HG03135 (cell line): ENCODE measurements around the gene WT1.
"Not testable (repeated sequence)": the region's sequence is repeated elsewhere in the genome, so short reads cannot be mapped to it uniquely, and the experiment has no call there.

Experiments
- ATAC-seq: cut with Tn5 transposase; IDR thresholded peaks from one replicate; pipeline ENCODE4 v1.9.1; 2021; ENCODE audit warnings: mild to moderate bottlenecking, moderate library complexity; ENCODE audit not compliant: unreplicated experiment

The WT1 gene

GRCh38 chr11:32435511-32435941 is at the start of gene WT1:
Gene WT1 (minus strand): TSS chr11:32435539.
- ATAC-seq, result no peak

- ATAC-seq, result no peak
Measured at GRCh38 chr11:32479291-32479690, 44.0 kb upstream of the WT1 start.

- no peak for ATAC-seq
Measured at GRCh38 chr11:32478277-32478731, 43.0 kb upstream of the WT1 start.

- ATAC-seq, result no peak
Measured at GRCh38 chr11:32473282-32473909, 38.1 kb upstream of the WT1 start.

GRCh38 chr11:32472226-32472625 is 36.9 kb upstream of the WT1 start:
- no peak for ATAC-seq

DNA sequence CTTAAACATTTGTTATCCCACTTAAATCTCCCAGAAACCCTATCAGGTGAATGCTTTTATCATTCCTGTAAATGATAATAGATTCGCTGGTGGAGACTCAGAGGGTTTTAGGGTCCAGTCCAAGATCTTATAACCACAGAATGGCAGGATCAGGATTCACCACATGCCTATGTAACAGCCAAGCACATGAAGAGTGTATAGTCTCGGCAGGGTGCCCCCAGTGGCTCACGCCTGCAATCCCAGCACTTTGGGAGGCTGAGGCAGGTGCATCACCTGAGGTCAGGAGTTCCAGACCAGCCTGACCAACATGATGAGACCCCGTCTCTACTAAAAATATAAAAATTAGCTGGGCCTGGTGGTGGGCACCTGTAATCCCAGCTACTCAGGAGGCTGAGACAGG is 36.2 kb upstream of the WT1 start:
- not testable (repeated sequence) for ATAC-seq

DNA sequence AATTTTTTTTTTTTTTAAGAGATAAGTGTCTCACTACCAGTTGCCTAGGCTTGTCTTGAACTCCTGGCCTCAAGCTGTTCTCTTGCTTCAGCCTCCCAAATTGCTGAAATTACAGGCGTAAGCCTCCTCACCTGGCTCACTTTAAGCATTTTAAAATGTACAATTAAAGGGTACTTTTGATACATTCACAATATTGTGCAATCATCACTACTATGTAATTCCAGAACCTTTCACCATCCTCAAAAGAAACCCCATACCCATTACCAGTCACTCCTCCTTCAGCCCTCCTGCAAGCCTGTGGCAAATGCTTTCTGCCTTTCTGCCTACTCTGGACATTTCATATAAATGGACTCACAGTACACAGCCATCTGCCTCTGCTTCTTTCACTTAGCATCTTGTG is 34.5 kb upstream of the WT1 start:
- ATAC-seq, result no peak

DNA sequence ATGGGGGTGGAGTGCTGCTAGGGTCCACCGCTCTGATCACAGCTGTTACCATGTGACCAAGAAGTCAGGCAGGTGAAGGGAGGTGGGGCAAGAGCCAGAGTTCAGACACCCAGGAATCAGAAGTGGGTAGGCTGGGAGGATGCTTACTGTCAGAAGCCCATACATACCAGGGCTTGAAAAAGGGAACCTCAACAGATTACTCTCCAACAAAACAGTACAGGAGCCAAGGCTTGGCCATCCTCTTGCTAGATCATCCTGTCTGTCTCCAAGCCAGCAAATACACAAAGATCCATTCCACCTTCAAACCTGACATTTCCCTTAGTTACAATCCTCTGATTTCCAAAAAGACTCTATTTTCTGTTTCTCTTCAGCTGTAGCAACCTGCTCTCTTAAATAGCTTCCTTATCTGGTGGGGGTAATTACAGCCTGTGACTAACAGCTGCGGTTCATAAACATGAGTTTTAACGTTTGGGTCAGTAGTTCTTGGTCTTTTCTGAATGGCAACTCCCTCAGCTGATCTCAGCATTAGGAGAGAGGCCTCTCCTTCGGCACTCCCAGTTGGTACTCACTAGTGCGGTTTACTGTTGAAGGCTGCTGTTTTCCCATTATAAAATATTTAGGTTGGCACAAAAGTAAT is 31.1 kb upstream of the WT1 start:
- no peak for ATAC-seq

- ATAC-seq, result no peak
Measured at GRCh38 chr11:32464078-32464477, 28.7 kb upstream of the WT1 start.

DNA sequence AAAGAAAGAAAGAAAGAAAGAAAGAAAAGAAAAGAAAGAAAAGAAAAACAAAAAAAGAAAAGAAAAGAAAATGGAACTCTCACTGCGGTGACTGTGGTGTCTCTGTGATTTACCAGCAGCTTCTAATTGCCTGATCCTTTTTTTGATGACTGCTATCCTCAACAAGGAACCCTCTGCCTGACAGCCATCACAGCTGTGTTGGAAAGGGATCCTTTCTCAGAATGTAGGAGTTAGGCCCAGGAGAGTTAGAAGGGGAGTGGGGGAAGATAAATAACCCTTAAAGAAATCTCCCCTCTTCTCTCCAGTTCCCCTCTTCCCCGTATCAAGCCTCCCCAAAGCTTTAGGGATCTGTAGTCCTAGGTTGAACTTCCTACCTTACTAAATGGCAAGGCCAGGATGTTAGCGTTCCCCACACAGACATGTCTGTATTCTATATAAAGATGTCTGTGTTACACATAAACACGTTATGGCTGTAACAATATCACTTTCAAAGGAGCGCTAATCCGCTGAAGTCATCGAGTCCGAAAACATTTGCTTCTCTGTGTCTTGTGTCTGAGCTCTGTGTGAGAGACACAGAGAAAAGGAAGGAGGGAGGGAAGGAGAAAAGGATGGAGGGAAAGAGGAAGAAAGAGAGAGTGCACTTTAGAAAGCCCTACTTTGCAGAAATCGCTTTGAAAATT is 26.8 kb upstream of the WT1 start:
- ATAC-seq, result no peak

DNA sequence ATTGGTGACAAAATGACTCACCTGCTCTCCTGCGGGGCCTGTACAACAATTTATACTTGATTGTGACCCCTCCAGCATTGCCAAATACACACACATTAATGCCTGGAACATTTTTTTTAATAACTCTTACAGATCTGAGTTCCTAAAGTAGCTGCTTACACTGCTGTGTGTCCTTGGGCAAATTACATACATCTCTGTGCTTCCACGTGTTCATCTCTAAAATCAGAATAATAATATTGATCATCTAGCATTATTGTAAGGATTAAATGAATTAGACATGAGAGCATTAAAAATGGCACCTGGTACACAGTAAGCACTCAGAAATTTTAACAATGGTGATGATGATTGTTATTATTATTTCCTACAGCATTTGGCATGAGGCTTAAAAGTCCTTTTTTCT is 21.5 kb upstream of the WT1 start:
- no peak for ATAC-seq

DNA sequence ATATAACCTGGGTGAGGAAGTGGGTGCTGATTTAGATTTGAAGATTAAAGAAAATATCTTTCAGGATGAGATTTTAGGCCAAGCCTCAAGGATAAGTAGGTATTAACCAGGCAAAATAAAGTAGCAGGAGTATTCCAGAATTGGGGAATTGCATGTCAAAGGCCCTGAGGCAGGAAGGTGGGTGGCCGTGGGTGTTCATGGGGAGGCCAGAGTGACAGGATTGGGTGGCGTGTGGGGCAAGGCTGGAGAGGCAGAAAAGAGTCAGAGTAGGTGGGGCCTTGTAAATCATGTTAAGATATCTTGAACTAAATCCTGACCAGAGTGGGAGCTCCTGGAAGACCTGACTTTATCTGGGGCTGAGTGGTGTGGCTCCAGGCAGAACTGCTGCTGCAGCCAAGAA is 19.7 kb upstream of the WT1 start:
- ATAC-seq, result no peak

GRCh38 chr11:32451808-32452207 is 16.5 kb upstream of the WT1 start:
- ATAC-seq, result no peak

DNA sequence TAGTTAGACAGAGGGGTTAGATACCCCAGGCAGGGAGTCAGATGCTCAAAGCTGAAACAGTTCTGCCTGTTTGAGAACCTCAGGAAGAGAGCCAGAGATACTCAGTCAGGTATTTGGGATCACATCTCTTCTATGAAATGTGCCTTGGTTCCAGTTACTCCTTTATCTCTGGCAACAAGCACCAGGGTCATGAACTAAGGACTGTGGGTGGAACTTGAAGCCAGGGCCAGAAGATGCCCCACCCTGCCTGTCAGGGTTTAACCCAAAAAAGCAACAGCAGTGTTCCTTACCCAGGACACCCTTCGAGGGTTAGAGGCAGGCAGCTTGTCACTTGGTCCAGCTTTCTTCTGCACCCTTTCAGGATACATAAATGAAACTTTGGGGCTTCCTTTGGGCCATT is 15.0 kb upstream of the WT1 start:
- no peak for ATAC-seq

GRCh38 chr11:32448232-32448631 is 12.9 kb upstream of the WT1 start:
- ATAC-seq, result no peak

- ATAC-seq, result no peak
Measured at GRCh38 chr11:32447252-32447651, 11.9 kb upstream of the WT1 start.

- no peak for ATAC-seq
Measured at GRCh38 chr11:32446227-32446626, 10.9 kb upstream of the WT1 start.

DNA sequence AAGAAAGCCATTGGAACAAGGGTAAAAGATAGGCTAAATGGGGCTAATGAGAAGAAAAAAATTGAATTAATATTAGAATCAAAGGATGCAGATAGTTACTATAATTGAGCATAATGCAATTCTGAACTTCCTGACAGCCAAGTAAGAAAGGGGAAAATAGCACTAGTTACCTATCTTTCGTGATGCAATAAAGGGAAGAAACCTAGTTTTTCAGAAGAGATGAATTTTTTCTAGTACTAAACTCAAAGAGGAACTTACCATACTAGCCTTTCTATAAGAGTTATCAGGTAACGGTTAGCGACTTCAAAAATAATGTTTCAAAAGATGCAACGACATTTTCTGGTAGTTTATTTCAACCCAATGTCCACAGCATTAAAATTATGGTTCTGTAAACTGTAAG is 8.8 kb upstream of the WT1 start:
- ATAC-seq, result no peak

GRCh38 chr11:32440916-32441315 is 5.6 kb upstream of the WT1 start:
- no peak for ATAC-seq

DNA sequence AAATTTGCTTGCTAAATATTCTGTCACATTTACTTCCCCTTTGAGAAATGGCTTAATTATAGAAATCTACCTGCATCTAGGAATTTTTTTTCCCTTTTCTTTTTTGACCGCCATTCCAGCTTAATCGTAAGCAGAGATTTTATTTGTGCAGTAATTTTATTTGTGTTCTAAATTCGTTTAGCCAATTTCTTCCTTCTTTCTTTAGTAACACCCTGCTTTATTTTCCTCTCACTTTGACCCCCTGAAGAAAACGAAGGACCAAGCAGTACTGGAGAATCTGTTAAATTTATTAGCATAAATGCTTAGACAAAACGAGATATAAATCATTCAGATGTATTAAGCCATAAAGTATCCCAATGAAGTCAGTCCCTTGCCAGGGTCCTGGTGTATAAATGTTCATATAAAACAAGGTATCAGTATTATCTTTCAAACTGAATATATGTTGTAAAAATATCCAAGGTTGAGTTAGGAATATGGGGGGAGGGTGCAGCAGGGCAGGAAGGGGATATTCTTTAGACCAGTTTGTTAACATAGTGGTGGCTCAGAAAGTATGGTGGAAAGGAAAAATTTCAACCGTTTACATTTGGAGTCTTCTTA is 5.1 kb upstream of the WT1 start:
- no peak for ATAC-seq

DNA sequence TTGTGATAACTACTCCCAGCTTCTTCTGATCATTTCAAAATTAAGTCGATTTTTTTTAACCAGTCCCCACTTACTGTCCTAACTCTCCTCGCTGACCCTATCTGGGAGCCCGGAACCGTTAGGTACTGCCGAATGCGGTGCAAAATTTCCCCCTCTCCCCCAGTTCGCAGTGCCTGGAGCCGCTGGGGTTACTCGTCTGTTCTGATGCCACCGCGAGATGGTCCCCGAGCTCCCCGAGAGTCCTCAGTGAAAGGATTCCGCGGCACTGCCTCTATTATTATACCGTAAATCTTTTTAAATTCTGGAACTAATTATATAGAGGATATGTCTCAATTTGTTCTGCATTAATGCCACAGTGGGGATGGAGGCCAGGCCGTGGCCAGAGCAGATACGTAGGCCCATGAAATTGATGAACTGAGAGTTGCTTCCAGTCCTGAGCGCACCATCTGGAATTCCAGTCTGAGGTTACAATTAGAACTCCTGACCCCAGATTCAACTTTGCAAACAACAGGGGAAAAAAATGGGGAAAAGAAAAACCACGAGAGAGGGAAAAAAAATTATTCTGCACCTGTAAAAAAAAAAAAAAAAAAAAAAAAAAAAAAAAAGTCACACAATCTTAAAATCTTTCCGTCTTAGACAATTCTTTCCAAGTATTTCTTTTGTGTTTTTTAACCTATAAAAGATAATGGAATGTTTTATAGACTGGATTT is 4.3 kb upstream of the WT1 start:
- no peak for ATAC-seq
